ENCODE data around the gene KRT26.

DNA sequence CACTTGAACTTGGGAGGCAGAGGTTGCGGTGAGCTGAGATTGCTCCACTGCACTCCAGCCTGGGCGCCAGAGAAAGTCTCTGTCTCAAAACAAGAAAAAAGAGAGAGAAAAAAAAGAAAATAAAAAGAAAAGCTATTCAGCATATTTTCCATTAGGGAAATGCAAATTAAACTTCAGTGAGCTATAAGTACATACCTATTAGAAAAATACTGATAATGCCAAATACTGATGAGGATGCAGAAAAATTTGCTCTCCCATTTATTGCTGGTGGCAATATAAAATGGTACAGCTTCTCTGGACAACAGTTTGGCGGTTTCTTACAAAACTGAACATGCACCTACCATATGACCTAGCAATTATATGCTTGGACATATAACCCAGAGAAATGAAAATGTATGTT lies 40.6 kb upstream of the KRT26 start:
- TF ChIP-seq, protein P1, sequence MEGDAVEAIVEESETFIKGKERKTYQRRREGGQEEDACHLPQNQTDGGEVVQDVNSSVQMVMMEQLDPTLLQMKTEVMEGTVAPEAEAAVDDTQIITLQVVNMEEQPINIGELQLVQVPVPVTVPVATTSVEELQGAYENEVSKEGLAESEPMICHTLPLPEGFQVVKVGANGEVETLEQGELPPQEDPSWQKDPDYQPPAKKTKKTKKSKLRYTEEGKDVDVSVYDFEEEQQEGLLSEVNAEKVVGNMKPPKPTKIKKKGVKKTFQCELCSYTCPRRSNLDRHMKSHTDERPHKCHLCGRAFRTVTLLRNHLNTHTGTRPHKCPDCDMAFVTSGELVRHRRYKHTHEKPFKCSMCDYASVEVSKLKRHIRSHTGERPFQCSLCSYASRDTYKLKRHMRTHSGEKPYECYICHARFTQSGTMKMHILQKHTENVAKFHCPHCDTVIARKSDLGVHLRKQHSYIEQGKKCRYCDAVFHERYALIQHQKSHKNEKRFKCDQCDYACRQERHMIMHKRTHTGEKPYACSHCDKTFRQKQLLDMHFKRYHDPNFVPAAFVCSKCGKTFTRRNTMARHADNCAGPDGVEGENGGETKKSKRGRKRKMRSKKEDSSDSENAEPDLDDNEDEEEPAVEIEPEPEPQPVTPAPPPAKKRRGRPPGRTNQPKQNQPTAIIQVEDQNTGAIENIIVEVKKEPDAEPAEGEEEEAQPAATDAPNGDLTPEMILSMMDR (IDR thresholded peaks at IDR 0.05) = no peak
- TF ChIP-seq POLR2A (IDR thresholded peaks at IDR 0.05) = no peak

Data from uterus (tissue), 2 donors.